Neural cell (in vitro differentiated cells): Measurements from ENCODE around the gene NEU2. TPM values are rescaled to one million over a fixed set of nuclear protein-coding genes. Genes with fewer than 3 reads are reported as not detected.

Experiments used
- H2AFZ ChIP-seq: fragments of 200-600, 300-800 bp; sonication (generic), shearing (Covaris generic); 2 replicates; pipeline ENCODE4 v1.6.0; 2014; ENCODE audit warnings: low read depth, mild to moderate bottlenecking, antibody characterized with exemption, low read length, moderate library complexity
- H3F3A ChIP-seq: fragments of 200-600 bp; shearing (Covaris generic); 2 replicates; pipeline ENCODE4 v1.6.1; 2016; ENCODE audit warnings: mild to moderate bottlenecking, moderate library complexity, mixed read lengths, antibody characterized with exemption, low read length; ENCODE audit not compliant: insufficient read depth, poor library complexity, severe bottlenecking
- H3K27ac ChIP-seq: fragments of 200-600, 300-800 bp; sonication (generic), shearing (Covaris generic); 2 replicates; pipeline ENCODE4 v1.5.1; 2014; ENCODE audit warnings: mild to moderate bottlenecking, low read length, moderate library complexity
- H3K27me3 ChIP-seq: fragments of 300-800, 200-600 bp; sonication (generic), shearing (Covaris generic); 2 replicates; pipeline ENCODE4 v1.6.0; 2014; ENCODE audit warnings: mild to moderate bottlenecking, low read depth, low read length, moderate library complexity; ENCODE audit not compliant: insufficient read depth
- H3K36me3 ChIP-seq: fragments of 300-800, 200-600 bp; sonication (generic), shearing (Covaris generic); 2 replicates; pipeline ENCODE4 v1.5.1; 2014; ENCODE audit warnings: mild to moderate bottlenecking, antibody characterized with exemption, low read length, moderate library complexity; ENCODE audit not compliant: insufficient read depth
- H3K4me2 ChIP-seq: fragments of 300-800, 200-600 bp; sonication (generic), shearing (Covaris generic); 2 replicates; pipeline ENCODE4 v1.6.0; 2014; ENCODE audit warnings: mild to moderate bottlenecking, low read length
- H3K4me3 ChIP-seq: fragments of 300-800, 200-600 bp; sonication (generic), shearing (Covaris generic); 2 replicates; pipeline ENCODE4 v1.5.1; 2014; ENCODE audit warnings: mild to moderate bottlenecking, low read length, moderate library complexity
- H3K79me2 ChIP-seq: fragments of 200-600 bp; shearing (Covaris generic); replicated peaks from 2 replicates; pipeline ENCODE4 v1.6.0; 2014; ENCODE audit warnings: mild to moderate bottlenecking, low read length, moderate library complexity; ENCODE audit not compliant: insufficient read depth
- H3K9ac ChIP-seq: fragments of 300-800, 200-600 bp; sonication (generic), shearing (Covaris generic); 2 replicates; pipeline ENCODE4 v1.6.1; 2016; ENCODE audit warnings: mild to moderate bottlenecking, low read length, mixed read lengths
- H3K9me2 ChIP-seq: fragments of 200-600 bp; shearing (Covaris generic); 2 replicates; pipeline ENCODE4 v1.6.1; 2016; ENCODE audit warnings: mild to moderate bottlenecking, low read length, mixed read lengths; ENCODE audit not compliant: insufficient read depth
- H3K9me3 ChIP-seq: fragments of 200-600, 300-800 bp; sonication (generic), shearing (Covaris generic); 2 replicates; pipeline ENCODE4 v1.6.1; 2016; ENCODE audit warnings: mild to moderate bottlenecking, mixed run types, low read length, moderate library complexity, mixed read lengths
- H4K20me1 ChIP-seq: fragments of 200-600 bp; shearing (Covaris generic); 2 replicates; pipeline ENCODE4 v1.6.1; 2016; ENCODE audit warnings: mild to moderate bottlenecking, mixed run types; ENCODE audit not compliant: insufficient read depth
- CTCF ChIP-seq: fragments of 450-650 bp; IDR thresholded peaks from 2 replicates; pipeline ENCODE4 v1.5.1; 2014; ENCODE audit warnings: antibody characterized with exemption, mild to moderate bottlenecking, moderate library complexity; ENCODE audit not compliant: poor library complexity, severe bottlenecking
- EP300 ChIP-seq: fragments of 450-650 bp; conservative IDR thresholded peaks from 2 replicates; pipeline ENCODE4 v1.6.1; 2014; ENCODE audit warnings: antibody characterized with exemption, mild to moderate bottlenecking, moderate library complexity; ENCODE audit not compliant: poor library complexity, severe bottlenecking
- EZH2 ChIP-seq: fragments of 200-600, 300-800 bp; shearing (Covaris generic), sonication (generic); IDR thresholded peaks from 2 replicates; pipeline ENCODE4 v1.6.1; 2014; ENCODE audit warnings: antibody characterized with exemption, low read length, borderline replicate concordance, mild to moderate bottlenecking; ENCODE audit not compliant: insufficient read depth, poor library complexity, severe bottlenecking
- MXI1 ChIP-seq: fragments of 450-650 bp; conservative IDR thresholded peaks from 2 replicates; pipeline ENCODE4 v1.6.1; 2014; ENCODE audit warnings: antibody characterized with exemption, mild to moderate bottlenecking; ENCODE audit not compliant: poor library complexity, severe bottlenecking
- POLR2AphosphoS5 ChIP-seq: IDR thresholded peaks from 2 replicates; pipeline ENCODE4 v1.6.1; 2012
- RAD21 ChIP-seq: fragments of 450-650 bp; conservative IDR thresholded peaks from 2 replicates; pipeline ENCODE4 v1.6.1; 2014; ENCODE audit warnings: antibody characterized with exemption, mild to moderate bottlenecking, moderate library complexity
- REST ChIP-seq: IDR thresholded peaks from 2 replicates; pipeline ENCODE4 v1.6.1; 2012; ENCODE audit warnings: borderline replicate concordance
- SMC3 ChIP-seq: fragments of 450-650 bp; conservative IDR thresholded peaks from 2 replicates; pipeline ENCODE4 v1.6.1; 2014; ENCODE audit warnings: antibody characterized with exemption, mild to moderate bottlenecking, moderate library complexity; ENCODE audit not compliant: poor library complexity
- TAF1 ChIP-seq: IDR thresholded peaks from 2 replicates; pipeline ENCODE4 v1.6.1; 2012; ENCODE audit warnings: low read depth
- polyA plus RNA-seq: library from polyadenylated mRNA; depleted of rRNA; stranded (reverse); fragments of >200 nt; gene quantifications from 2 replicates; pipeline ENCODE4 v1.2.3, GENCODE V29; 2014

Gene NEU2
- polyA plus RNA-seq, 1 donor from 2014 or later: not detected

GRCh38 chr2:233062451-233062850 lies 30.0 kb downstream of the NEU2 start:
- H3K9ac ChIP-seq: no peak overlapping the region

GRCh38 chr2:233062946-233063268 lies 30.4 kb downstream of the NEU2 start:
- no peaks in the 10 kb centered on the region for H3F3A ChIP-seq
- no peak overlapping the region for H3K9ac ChIP-seq
- no peaks in the 10 kb centered on the region for H3K9me2 ChIP-seq
- H3K9me3 ChIP-seq: no peaks in the 10 kb centered on the region
- H3K79me2 ChIP-seq: no peaks in the 10 kb centered on the region
- no peaks in the 10 kb centered on the region for H3K36me3 ChIP-seq
- H3K4me2 ChIP-seq: no peak overlapping the region
- H3K27ac ChIP-seq: no peak overlapping the region
- no peak overlapping the region for H2AFZ ChIP-seq
- H3K27me3 ChIP-seq: no peaks in the 10 kb centered on the region
- no peak overlapping the region for H3K4me3 ChIP-seq
- H4K20me1 ChIP-seq: no peaks in the 10 kb centered on the region
- no peak for TF ChIP-seq SMC3
- TF ChIP-seq CTCF: no peak
- TF ChIP-seq MXI1: no peak
- no peak for TF ChIP-seq POLR2AphosphoS5
- TF ChIP-seq RAD21: no peak
- no peak for TF ChIP-seq REST
- TF ChIP-seq TAF1: no peak
- TF ChIP-seq EP300: no peak

More at GRCh38 chr2:233062451-233062850, 30.0 kb downstream of the NEU2 start:
- no peak overlapping the region for H3K4me2 ChIP-seq
- H2AFZ ChIP-seq: no peak overlapping the region
- TF ChIP-seq TAF1 (no peak), SMC3 (no peak), EP300 (no peak), POLR2AphosphoS5 (no peak), REST (no peak), MXI1 (no peak), RAD21 (no peak), CTCF (no peak), EZH2 (no peak)
- H3K36me3 ChIP-seq: no peaks in the 10 kb centered on the region
- no peak overlapping the region for H3K27ac ChIP-seq
- no peaks in the 10 kb centered on the region for H3K9me2 ChIP-seq
- H3F3A ChIP-seq: no peaks in the 10 kb centered on the region
- no peaks in the 10 kb centered on the region for H3K79me2 ChIP-seq
- H3K27me3 ChIP-seq: no peaks in the 10 kb centered on the region
- H3K9me3 ChIP-seq: no peaks in the 10 kb centered on the region
- no peak overlapping the region for H3K4me3 ChIP-seq
- H4K20me1 ChIP-seq: no peaks in the 10 kb centered on the region
